BJ (cell line): Measurements from ENCODE around the gene MYO7B. TPM values are rescaled to one million over a fixed set of nuclear protein-coding genes. Genes with fewer than 3 reads are reported as not detected.

Source experiments
- CTCF ChIA-PET: fragments of 350-600 bp; formaldehyde crosslinking; extraction: SDS; loops from one replicate; lab custom pipeline; 2021; ENCODE audit warnings: antibody characterized with exemption, inconsistent platforms; lab: Yijun Ruan, JAX
- POLR2A ChIA-PET: fragments of 300-600 bp; sonication (Branson Sonifier 250); formaldehyde crosslinking; extraction: SDS; loops from one replicate; lab custom pipeline; 2021; ENCODE audit warnings: antibody characterized with exemption; lab: Charles Lee
- DNase-seq: peaks from one replicate; pipeline ENCODE4 v3.0.0-alpha.2; 2011; ENCODE audit warnings: low read depth
- H3K27me3 ChIP-seq: 2 replicates; pipeline ENCODE4 v1.6.0; 2011; ENCODE audit warnings: low read length; ENCODE audit not compliant: control insufficient read depth, insufficient read depth
- H3K36me3 ChIP-seq: 2 replicates; pipeline ENCODE4 v1.5.1; 2011; ENCODE audit warnings: low read length; ENCODE audit not compliant: control insufficient read depth, insufficient read depth
- H3K4me3 ChIP-seq: 2 replicates; pipeline ENCODE4 v1.5.1; 2011; ENCODE audit warnings: low read depth, mild to moderate bottlenecking, control low read depth, low read length
- polyA plus RNA-seq: library from polyadenylated mRNA; depleted of rRNA; stranded (reverse); fragments of >200 nt; gene quantifications from 2 replicates; pipeline ENCODE4 v1.2.3, GENCODE V29; 2011
- TF ChIP-seq, protein P1 (sequence below): IDR thresholded peaks from 2 replicates; pipeline ENCODE4 v1.5.1; 2011; ENCODE audit warnings: low read depth, mild to moderate bottlenecking, control low read depth, inconsistent platforms, low read length, moderate library complexity; ENCODE audit not compliant: insufficient read depth

MYO7B gene
- polyA plus RNA-seq, 1 experiment, result 0.36 TPM

DNA sequence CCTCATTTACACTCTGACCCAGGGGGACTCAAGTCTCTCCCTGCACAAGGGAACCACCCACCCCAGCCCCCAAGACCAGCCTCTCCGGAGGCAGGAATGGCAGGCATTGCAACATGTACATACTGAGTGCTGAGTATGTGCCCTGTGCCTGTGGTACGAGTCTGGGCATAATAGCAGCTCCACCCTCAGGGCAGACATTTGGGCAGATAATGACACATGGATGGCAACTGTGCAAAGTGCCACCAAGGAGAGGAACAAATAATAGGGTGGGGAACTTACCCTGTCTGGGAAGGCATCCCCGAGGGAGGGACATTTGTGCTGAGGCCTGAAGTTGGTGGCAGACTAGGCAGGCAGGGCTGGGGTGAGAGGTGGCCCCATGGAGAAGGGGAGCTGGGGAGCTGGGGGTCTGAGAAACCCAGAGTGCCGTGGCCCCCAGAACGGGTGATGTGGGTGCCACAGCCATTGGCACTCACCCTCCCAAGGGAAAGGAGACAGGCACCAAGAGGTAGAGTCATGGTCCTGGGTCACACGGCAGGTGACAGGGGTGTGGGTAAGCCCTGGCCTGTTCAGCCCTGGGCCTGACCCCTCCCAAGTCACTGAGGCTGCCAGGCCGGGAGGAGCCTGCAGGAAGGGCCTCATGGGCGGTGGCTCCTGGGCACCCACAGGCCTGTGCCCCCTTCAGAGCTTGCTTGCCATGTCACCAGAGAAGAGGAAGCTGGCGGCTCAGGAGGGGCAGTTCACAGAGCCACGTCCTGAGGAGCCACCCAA is 94.8 kb downstream of the MYO7B start:
- Histone ChIP-seq H3K27me3 (no peaks in the 10 kb centered on the region), H3K36me3 (no peaks in the 10 kb centered on the region), H3K4me3 (no peak overlapping the region)
- CTCF ChIA-PET, result interaction anchor here (1.1 kb wide), 1 partner anchor 39 kb away, joined by 4 read pairs; no protein-coding TSS in a partner anchor
- no peak for DNase-seq
- POLR2A ChIA-PET, result interaction anchor here (0.6 kb wide), 1 partner anchor 31 kb away, joined by 4 read pairs; no protein-coding TSS in a partner anchor
- TF ChIP-seq, protein P1, sequence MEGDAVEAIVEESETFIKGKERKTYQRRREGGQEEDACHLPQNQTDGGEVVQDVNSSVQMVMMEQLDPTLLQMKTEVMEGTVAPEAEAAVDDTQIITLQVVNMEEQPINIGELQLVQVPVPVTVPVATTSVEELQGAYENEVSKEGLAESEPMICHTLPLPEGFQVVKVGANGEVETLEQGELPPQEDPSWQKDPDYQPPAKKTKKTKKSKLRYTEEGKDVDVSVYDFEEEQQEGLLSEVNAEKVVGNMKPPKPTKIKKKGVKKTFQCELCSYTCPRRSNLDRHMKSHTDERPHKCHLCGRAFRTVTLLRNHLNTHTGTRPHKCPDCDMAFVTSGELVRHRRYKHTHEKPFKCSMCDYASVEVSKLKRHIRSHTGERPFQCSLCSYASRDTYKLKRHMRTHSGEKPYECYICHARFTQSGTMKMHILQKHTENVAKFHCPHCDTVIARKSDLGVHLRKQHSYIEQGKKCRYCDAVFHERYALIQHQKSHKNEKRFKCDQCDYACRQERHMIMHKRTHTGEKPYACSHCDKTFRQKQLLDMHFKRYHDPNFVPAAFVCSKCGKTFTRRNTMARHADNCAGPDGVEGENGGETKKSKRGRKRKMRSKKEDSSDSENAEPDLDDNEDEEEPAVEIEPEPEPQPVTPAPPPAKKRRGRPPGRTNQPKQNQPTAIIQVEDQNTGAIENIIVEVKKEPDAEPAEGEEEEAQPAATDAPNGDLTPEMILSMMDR, result no peak

DNA sequence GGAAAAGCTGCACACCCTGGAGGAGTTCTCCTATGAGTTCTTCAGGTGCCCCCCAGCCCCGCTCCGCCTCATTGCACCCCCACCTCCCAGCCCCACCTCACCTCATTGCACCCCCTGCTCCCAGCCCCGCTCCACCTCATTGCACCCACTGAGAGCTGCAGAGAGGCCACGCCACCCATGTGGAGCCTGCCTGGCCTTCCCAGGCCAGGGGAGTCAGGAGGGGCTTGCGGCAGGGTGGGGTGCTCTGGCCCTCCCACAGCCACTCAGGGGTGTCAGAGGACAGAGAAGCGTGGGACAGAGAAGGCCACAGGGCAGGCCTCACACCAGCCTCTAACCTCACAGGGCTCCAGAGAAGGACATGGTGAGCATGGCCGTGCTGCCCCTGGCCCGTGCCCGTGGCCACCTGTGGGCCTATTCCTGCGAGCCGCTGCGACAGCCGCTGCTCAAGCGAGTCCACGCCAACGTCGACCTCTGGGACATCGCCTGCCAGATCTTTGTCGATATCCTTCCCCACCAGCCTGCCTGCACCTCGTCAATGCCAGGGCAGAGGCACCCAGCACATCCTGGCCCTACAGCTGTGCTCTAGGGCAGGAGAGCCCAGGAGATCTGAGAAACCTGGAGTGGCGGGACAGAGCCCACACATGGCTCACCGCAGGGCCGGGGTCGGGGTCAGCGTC is 95.5 kb downstream of the MYO7B start:
- no peak for DNase-seq
- TF ChIP-seq, protein P1, result no peak
- Histone ChIP-seq H3K4me3 (no peak overlapping the region), H3K36me3 (no peaks in the 10 kb centered on the region), H3K27me3 (no peaks in the 10 kb centered on the region)
- POLR2A ChIA-PET, result no interaction called here
- CTCF ChIA-PET, result interaction anchor here (1.4 kb wide), 1 partner anchor 40 kb away, joined by 5 read pairs; no protein-coding TSS in a partner anchor

DNA sequence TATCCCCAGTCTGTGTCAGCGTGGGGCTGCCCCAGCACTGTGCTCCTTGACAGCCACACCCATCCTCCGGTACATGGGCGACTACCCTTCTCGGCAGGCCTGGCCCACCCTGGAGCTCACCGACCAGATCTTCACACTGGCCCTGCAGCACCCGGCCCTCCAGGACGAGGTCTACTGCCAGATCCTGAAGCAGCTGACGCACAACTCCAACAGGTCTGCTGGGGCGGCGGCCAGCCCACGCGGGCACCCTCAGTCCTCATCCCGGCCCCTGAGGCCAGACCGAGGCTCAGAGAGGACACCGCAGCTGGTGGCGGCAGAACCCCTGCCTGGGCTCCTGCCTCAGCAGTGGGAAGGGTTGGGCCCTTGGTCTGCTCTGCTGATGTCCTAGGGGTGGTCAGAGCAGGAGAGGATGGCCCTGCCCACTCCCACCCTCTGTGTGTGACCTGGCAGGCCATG is 96.1 kb downstream of the MYO7B start:
- H3K27me3 ChIP-seq, result no peaks in the 10 kb centered on the region
- no peak for DNase-seq
- TF ChIP-seq, protein P1, result no peak
- no peaks in the 10 kb centered on the region for H3K36me3 ChIP-seq
- ChIA-PET POLR2A (no interaction called here), CTCF (interaction anchor here (1.2 to 1.4 kb wide), 3 partner anchors 16 to 40 kb away, joined by 3 to 5 read pairs (median 5); no protein-coding TSS in a partner anchor)
- no peak overlapping the region for H3K4me3 ChIP-seq

- DNase-seq, result no peak
- H3K4me3 ChIP-seq, result no peak overlapping the region
- POLR2A ChIA-PET, result no interaction called here
- TF ChIP-seq, protein P1, result no peak
- CTCF ChIA-PET, result interaction anchor here (1.2 to 1.4 kb wide), 3 partner anchors 16 to 41 kb away, joined by 3 to 5 read pairs (median 5); no protein-coding TSS in a partner anchor
- no peaks in the 10 kb centered on the region for H3K27me3 ChIP-seq
- no peaks in the 10 kb centered on the region for H3K36me3 ChIP-seq
Measured at GRCh38 chr2:127631997-127632581, 96.6 kb downstream of the MYO7B start.
